GM19463 (cell line): ENCODE results near the gene CYTH2.

ENCODE experiments used
- ATAC-seq: cut with Tn5 transposase; IDR thresholded peaks from one replicate; pipeline ENCODE4 v1.9.1; 2021; ENCODE audit warnings: mild to moderate bottlenecking, moderate library complexity; ENCODE audit not compliant: unreplicated experiment

Gene CYTH2

DNA sequence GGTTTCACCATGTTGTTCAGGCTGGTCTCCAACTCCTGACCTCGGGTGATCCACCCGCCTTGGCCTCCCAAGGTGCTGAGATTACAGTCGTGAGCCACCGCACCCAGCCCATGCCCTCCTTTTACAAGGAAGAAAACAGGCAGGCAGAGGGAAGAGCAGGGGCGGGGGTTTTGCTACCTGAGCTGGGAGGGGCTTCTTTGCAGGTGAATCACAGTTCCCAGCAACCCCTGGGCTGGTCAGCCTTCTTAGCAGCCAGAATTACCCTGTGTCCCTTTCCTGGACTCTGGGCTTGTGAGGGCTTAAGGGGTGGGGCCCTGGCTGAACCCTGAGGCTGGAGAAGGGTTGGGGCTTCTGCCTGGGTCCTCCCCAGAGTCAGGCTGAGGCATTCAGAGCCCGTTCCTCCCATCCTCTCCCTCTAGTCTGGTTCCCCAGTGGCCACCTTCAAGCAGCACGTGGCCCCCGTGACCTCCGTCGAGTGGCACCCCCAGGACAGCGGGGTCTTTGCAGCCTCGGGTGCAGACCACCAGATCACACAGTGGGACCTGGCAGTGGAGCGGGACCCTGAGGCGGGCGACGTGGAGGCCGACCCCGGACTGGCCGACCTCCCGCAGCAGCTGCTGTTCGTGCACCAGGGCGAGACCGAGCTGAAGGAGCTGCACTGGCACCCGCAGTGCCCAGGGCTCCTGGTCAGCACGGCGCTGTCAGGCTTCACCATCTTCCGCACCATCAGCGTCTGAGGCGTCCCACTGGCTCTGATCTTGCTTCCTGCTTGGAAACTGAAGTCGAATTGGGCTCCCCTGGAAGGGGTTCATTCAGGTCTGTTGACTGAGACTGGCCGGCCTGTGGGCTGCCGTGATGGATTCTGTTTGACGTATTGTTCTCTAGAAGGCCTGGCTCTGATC lies 16.6 kb upstream of the CYTH2 start:
- no peak for ATAC-seq

DNA sequence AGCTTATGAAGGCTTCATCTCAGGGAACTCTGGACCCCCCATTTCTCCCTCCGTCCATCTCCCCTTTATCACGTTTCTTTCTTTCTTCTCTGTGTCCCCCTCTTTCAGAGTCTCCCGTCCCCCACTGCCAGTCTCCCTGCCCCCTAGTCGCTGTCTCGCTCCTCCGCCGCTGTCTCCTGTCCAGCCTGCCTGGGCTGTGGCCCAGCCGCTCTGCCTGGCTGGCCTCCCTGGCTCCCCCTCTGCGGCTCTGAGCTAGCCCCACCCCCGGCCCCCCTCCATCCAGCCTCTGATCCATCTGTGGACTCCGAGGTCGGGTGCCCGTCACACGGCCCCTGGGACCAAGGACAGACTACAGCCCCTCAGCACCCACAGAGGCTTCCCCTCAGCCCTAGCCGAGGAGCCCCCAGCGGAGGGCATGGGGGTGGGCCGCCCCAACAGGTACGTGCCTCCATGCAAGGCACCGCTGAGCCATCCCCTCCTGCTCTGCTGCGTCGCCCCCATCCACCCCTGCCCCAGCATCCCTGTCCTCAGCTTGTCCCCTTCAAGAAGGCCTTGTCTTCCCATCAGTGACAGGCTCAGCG lies 14.9 kb upstream of the CYTH2 start:
- no peak for ATAC-seq

DNA sequence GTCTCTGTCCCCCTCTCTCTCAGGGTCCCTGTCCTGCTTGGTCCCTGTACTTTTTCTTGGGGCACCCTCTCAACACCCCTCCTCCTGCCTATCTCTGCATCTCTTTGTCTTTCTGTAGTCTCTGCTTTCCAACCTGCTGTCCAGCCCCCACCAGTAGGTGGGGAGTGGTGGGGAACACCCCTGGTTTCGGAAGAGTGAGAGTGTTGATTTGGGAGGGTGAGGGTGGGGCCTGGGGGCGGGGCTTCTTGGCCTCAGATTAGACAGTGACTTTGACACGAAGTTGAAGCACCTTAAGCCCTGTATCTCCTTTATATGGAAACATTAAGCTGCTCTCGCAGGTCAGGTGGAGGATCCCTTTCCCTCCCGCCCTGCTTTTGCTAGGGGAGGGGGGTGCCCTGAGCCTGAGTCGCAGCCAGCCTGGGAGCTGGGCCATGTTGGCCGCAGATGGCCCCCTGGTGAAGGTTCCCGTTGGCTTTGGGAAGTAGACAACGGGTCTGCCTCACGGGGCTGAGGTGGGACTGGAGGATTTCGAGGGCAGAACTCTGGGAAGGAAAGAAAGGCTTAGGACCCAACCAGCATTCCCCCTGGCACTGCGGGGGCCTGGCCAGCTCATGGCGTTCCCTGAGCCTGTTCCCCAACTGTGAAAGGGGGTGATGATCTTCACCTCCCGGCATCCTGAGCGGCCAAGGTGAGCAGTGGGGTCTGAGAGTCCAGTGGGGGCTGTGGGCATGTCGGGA lies 13.8 kb upstream of the CYTH2 start, which contains the start of gene KCNJ14:
Gene KCNJ14, plus strand, starts transcription at position 404 of the 737 bp plus-strand sequence. CDS start 6,151 bp downstream, outside the sequence.
- no peak for ATAC-seq

DNA sequence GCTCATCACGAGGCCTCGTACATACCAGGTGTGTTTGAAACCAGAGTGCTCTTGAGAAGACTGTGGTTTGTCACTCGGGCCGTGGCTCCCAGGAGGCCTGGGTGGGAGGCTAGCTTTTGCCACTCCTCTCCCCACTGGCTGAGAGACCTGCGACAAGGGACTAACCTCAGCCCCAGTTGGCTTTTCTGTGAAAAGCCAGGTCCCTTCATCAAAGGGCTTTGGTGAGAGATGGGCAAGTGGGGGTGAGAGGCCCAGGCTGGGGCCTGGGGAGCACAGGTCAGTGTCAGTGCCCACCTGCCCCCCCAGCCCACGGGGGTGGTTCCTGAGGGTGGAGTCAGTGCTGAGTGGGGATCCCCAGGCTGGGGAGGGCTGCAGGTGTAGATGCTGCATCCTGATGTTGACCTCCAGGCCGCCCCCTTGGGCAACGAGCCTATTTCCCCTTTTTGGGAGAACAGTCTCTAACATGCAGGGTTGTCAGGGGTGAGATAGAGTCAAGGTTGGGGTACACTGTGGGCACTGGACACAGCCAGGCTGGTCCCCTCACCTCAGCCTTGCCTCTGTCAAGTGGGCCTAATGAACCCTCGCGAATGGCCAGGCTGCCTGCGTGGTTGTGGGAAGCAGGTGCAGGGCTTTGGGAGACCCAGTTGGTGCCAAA lies 13.1 kb upstream of the CYTH2 start:
- ATAC-seq: no peak

DNA sequence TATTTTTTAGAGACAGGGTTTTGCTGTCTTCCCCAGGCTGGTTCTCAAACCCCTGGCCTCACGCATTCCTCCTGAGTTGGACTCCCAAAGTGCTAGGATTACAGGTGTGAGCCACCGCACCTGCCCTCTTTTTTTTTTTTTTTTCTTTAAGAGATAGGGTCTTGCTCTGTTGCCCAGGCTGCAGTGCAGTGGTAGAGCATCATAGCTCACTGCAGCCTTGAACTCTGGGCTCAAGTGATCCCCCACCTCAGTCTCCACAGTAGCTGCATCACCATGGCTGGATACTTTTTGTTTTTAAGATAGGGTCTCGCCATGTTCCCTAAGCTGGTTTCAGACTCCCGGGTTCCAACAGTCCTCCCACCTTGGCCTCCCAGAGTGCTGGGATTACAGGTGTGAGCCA lies 12.3 kb upstream of the CYTH2 start:
- no peak for ATAC-seq

DNA sequence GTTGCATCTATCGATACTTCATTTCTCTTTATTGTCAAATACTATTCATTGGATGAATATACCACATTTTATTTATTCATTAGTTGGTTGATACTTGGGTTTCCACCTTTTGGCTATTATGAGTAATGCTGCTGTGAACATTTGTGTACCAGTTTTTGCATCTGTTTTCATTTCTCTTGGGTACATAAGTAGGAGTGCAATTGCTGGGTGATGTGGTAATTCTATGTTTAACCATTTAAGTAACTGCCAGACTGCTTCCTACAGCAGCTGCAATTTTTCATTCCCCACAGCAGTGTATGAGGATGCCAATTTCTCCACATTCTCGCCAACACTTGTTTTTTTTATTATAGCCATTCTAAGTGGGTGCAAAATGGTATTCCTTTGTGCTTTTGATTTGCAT lies 11.2 kb upstream of the CYTH2 start:
- ATAC-seq: no peak

DNA sequence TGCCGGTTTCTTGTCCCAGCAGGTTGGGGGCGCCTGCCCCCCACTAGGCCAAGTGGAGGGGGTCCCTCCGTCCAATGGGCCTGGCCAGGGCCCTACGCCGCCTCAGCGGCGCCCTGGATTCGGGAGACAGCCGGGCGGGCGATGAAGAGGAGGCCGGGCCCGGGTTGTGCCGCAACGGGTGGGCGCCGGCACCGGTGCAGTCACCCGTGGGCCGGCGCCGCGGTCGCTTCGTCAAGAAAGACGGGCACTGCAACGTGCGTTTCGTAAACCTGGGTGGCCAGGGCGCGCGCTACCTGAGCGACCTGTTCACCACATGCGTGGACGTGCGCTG lies 7.6 kb upstream of the CYTH2 start:
- no peak for ATAC-seq

DNA sequence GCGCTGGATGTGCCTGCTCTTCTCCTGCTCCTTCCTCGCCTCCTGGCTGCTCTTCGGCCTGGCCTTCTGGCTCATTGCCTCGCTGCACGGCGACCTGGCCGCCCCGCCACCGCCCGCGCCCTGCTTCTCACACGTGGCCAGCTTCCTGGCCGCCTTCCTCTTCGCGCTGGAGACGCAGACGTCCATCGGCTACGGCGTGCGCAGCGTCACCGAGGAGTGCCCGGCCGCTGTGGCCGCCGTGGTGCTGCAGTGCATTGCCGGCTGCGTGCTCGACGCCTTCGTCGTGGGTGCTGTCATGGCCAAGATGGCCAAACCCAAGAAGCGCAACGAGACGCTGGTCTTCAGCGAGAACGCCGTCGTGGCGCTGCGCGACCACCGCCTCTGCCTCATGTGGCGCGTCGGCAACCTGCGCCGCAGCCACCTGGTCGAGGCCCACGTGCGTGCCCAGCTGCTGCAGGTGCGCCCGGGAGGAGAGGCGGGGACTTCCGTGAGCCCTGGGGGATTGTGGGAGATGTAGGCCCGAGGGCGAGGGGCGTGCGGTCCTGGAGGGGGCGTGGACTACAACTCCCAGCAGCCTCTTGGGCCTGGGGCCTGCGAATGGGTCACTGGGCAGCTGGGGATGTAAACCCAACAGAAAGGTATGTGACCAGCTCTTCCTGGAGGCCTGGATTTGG lies 7.0 kb upstream of the CYTH2 start:
- ATAC-seq: no peak

DNA sequence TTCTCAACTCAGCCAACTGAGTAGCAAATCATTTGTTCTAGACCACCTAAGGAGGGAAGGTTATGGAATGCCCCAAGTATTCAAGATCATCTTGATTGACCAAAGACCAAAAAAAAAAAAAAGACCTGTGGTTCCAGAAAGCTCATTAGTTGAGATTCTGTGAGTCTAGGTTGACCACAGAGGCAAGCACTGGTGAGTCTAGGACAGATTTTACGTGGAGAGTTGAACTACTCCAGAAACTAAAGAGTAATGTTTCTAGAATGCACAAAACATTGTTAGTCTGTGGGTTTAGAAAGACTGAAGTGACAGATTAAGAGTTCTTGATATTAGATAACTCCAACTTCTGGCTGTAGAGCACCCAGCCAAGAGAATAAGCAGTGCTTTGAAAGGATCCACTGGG lies 4.0 kb upstream of the CYTH2 start:
- no peak for ATAC-seq

DNA sequence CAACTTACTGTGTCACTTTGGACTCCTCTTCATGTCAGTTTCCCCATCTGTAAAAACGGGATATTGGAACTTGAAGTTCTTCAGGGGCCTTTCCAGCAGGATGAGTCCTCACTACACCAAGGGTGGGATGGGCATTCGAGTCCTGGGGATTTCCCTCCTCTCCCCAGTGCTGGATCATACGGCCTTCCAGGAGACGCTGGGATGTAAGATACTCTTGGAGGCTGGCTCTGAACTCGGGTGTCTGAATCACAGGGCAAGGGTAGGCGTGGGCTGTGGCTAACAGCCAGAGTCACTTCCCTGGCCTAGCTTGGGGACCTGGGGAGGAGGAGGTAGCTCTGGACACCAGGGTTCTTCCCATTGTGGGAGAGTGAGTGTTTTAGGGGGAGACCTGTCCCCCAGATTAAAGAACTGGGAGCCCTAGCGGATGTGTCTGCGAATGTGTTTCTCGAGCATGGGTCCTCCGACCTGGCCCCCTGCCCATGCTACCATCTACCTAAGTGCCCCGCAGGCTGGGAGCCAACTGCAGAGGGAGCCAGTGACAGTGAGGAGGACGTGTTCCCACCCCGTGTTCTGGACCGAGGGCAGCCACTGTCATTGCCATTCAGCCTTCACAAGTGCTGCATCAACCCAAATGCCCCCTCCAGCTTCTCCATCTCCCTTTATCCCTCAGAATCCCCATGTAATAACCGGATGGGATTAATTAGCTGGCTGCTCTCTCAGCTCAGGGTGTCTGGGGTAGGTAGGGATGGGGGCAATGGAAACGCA lies 2.4 kb upstream of the CYTH2 start:
- no peak for ATAC-seq

DNA sequence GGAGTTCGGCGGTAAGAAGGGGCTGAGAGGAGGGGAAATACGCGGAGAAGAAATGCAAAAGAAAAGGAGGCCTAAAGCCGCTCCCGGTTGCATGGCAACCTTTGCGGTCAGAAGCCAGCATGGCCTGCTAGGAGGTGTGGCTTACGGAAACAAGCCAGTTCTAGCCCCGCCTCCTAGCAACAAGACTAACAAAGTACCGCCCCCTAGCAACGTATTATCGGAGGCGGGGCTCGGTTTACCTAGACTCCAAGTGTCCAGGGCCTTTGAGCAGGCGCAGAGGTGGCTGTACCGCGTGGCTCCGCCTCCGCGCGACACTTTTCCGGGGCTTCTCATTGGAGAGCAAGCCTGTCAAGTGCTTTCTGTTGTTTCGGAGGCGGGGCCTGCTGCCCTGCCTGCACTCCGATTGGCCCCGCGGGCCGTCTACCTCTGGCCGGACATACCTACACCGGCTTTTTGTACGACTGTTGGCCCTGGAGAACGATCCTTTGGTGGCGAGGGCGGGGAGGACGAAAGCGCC lies 339 bp upstream of the CYTH2 start:
- ATAC-seq: peak; percentile 89

DNA sequence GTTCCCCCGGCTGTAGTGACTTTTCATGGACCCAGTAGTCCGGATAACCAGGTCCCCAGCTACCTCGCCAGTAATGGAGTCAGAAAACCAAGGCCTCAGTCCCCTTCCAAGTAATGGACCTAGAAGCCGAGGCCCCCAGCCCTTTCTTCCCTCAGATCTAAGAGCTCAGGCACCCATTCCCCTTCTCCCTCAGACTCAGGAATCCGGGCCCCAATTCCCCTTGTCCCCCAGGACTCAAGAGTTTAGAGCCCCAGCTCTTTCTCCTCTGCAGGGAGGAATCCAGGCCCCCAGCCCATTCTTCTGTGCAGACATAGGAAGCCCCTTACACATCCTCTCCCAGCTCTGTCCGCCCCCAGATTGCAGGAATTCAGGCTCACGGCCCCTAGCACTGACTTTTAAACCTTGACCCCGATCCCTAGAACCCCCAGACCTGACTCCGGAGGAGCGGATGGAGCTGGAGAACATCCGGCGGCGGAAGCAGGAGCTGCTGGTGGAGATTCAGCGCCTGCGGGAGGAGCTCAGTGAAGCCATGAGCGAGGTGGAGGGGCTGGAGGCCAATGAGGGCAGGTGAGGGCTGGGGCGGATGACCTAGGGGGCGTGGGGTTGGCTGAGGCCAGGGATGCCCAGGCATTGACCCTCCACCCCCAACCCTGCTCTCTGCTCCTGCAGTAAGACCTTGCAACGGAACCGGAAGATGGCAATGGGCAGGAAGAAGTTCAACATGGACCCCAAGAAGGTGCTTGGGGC lies 938 bp downstream of the CYTH2 start:
- no peak for ATAC-seq

DNA sequence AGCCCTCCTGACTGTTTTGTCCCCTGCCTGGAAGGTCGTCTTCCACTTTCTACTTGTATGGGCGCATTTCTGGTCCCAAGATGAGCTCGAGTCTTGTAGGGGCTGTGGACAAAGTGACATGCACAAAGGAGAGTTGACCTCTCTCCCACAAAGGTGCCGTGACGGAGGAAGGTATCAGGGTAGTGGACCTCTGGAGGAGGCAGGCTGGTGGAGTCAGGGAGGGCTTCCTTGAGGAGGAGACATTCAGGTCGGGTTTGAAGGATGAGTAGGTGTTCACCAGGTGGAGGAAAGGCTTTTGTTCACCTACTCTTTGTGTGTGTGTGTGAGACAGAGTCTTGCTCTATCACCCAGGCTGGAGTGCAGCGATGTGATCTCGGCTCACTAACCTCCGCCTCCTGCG lies 1.7 kb downstream of the CYTH2 start:
- ATAC-seq: no peak

DNA sequence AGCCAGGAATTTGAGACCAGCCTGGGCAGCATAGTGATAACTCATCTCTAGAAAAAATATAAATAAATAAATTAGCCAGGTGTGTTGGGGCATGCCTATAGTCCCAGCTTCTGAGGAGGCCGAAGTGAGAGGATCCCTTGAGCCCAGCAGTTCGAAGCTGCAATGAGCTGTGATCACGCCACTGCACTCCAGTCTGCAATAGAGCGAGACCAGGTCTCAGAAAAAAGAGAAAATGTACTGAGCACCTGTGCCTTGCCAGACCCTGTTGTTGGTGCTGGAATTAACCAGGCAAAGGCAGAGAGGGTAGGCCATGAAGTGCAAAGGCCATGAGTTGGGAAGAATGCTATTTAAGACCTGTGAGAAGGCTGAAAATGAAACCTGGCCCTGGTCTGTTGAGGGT lies 2.7 kb downstream of the CYTH2 start:
- ATAC-seq: no peak

DNA sequence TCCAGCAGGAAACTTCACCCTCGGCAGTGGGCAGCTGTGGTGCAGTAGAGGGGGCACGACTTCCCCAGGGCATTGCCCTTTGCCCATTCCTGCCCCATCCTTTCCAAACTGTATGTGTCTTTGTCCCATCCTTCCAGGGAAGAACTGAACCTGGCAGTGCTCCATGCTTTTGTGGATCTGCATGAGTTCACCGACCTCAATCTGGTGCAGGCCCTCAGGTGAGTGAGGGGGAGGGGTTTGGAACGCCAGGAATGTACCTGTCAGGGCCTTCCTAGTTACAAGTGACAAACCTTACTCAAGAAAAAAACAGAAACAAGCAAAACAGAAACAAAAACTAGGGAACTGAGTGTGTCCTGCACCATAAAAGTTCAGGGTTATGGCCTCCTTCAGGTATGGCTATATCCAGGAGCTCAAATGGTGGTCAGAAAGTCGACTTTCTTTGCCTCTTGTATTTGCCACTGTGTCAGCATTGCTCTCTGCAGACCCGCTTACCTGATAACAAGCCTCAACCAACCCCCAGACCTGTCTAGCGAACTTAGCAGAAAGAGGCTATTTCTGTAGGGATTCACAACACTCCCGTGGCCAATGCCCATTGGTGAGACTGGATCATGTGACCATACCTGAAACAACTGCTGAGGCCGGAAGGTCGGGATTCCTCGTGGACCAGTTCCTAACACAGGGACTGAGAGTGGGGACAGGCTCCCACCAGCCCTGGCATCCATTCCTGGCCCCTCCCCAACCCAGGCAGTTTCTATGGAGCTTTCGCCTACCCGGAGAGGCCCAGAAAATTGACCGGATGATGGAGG lies 4.2 kb downstream of the CYTH2 start:
- ATAC-seq: no peak

DNA sequence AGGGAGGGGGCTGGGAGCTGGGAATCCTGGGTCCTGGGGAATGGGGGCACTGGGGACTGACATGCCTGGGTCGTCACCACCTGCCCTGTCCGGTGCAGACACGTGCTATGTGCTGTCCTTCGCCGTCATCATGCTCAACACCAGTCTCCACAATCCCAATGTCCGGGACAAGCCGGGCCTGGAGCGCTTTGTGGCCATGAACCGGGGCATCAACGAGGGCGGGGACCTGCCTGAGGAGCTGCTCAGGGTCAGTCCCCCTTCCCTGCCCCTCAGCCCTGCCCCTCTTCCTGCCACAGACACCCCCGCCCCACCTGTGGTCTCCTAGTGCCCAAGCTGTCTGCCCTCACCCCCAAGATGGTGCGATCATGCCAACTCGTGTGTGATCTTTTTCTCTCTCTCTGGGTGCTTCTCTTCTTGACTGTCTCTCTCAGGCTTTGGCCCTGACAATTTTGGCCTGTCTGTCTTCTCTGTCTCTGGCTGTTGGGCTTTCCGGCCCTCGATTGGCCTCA lies 5.0 kb downstream of the CYTH2 start:
- no peak for ATAC-seq

DNA sequence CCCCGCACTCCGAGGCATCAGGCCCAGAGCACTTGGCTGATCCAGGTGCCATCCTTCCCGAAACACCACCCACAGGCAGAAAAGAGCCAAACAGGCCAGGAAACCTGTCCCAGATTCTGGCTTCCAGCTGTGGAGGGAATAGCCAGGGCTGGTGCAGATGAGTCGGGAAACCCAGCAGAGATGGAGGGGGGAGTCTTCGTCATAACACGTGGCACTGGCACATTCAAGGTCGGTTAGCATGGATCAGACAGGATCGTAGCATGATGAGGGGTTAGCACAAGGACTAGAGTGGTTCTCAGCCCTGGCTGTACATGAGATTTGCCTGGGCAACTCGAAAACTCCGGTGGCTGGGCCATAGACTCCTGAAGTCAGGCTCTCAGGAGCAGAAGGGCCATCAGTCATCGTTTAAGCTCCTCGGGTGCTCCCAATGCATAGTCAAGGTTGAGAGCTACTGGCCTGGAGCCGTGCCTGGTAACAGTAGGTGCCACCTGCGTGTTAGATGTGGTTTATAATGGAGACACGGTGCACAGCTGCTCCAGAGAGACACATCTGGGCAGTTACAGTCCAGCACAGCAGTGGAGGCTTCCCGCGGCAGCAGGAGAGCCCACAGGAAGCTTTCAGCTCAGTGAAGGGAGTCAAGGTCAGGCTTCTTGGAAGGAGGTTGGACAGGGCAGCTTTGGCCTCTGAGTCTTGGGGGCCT lies 6.3 kb downstream of the CYTH2 start:
- ATAC-seq: no peak

DNA sequence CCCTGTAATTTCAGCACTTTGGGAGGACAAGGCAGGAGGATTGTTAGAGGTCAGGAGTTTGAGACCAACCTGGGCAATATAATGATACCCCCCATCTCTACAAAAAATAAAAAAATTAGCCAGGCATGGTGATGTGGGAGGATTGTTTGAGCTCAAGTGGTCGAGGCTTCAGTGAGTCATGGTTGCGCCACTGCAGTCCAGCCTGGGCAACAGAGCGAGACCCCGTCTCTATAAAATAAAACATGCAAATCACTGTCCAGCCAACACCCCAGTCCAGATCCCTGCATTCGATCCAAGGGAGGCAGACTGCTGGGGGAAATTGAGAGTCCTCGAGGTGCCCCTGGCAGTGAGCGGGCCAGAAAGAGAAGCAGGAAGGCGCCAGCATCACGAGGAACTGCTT lies 7.0 kb downstream of the CYTH2 start:
- no peak for ATAC-seq
